Retina (tissue), 1 donor: Measurements from ENCODE around the gene PNRC2.
A peak's percentile ranks its signal among the peaks of the same experiment; 100 is the strongest.

Source experiments
- DNase-seq: peaks from one replicate; pipeline ENCODE4 v3.0.0-alpha.2; 2016

PNRC2 gene

GRCh38 chr1:23959461-23960290 lies at the start of gene PNRC2:
Gene PNRC2 (plus strand): TSS chr1:23959828. CDS start chr1:23961458, 1,630 bp downstream.
- peak; percentile 100 for DNase-seq

DNA sequence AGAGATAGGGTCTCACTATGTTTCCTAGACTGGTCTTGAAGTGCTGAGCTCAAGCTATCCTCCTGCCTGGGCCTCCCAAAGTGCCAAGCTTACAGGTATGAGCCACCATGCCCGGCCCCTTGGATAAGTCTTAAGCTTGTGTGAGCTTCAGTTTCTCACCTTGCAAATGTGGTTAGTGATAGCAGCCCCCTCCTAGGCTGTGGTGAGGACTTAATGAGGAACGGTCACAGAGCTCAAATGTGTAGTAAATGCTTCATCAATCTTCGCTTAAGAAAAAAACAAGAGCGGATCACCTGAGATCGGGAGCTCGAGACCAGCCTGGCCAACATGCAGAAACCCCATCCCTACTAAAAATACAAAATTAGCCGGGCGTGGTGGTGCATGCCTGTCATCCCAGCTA lies 49.5 kb upstream of the PNRC2 start:
- no peak for DNase-seq

DNA sequence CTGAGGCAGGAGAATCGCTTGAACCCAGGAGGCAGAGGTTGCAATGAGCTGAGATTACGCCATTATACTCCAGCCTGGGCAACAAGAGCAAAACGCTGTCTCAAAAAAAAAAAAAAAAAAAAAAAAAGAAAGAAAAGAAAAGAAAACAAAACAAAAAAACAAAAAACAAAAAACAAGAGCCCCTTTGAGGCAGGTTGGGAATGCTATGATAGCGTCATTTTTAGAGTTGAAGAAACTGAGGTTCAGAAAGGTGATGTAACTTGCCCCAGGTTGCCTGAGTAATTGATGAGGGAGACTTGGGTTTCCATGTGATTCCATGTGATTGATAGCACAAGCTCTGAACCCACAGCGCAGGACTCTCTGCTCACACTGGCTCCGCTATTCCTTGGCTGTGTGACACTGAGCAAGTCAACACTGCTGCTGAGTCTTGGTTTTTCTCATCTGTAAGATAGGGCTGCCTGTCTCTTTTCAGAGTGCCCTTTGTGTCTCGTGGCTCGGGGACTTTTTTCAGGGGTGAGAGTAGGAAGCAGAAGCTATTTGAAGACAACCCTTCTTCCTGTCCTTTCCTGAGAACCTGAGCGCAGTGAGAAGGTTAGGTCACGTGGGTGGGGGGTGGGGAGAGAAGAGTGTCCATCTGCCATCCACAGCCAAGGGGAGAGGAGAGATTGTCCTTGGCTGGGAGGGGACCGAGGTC lies 48.9 kb upstream of the PNRC2 start:
- DNase-seq = no peak

DNA sequence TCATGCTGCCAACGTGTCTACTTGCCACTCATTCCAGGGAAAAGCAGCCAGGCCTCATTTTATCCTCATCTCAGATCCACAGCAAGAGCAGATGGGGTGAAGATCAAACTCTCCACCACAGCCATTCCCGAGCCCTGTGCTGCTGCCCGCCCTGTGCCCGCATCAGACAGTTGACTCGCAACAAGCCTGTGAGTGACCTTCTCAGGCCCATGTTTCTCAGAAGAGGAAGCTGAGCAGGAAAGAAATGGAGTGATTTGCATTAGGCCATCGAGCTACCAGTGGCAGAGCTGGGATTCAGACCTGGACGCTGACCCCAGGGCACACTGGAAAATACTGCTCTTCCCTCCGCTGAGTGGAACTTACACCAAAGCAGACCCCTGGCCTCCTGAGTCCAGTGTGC lies 47.7 kb upstream of the PNRC2 start:
- no peak for DNase-seq

DNA sequence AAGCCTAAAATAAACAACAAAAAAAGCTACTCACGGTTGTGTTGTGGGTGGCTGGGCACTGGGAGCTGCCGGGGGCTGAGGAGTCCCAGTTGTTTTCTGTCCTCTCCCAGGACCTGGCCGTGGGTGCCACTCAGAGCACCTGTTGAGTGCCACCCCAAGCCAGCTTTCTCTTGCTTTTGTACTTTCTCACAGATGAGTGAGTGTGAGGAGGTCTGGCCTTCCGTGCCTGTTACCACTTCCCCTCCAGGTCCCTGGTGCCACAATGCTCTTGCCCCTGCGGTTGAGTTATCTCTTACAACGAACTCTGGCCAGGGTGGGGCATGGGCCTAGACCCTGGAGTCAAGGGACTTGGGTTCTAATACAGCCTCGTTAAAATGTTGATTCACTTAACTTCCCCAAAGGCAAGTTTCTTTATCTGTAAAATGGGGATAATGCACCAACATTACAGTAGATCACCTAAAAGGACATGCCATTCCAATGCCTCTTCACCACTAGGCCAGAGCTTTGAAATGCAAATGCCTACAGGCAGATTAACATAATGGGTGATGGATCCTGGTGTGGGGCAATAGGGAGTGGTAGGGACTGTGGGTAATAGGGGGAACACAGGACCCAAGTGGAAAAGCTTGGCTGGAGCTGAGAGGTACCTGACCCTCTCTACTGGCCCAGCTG lies 46.3 kb upstream of the PNRC2 start, which contains the start of gene CNR2:
Gene CNR2 (minus strand): TSS at position 151 of the 669 bp plus-strand sequence. CDS start 37,745 bp downstream, outside the sequence.
- DNase-seq = no peak

DNA sequence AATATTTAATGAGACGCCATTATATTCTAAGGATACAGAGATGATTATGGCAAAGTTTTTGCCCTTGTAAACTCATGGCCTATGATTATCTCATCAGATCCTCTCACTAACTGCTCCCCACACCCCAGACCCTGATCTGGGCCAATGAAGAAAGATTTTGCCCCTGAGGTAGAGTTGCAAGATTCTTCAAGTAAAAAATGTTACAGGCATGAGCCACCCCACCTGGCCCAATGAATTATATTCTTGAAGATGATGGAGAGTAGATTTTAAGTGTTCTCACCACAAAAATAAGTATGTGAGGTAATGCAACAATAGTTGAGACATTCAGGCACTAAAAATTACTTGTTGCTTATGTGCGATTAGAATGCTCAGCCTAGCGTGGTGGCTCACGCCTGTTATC lies 44.7 kb upstream of the PNRC2 start:
- DNase-seq = no peak

DNA sequence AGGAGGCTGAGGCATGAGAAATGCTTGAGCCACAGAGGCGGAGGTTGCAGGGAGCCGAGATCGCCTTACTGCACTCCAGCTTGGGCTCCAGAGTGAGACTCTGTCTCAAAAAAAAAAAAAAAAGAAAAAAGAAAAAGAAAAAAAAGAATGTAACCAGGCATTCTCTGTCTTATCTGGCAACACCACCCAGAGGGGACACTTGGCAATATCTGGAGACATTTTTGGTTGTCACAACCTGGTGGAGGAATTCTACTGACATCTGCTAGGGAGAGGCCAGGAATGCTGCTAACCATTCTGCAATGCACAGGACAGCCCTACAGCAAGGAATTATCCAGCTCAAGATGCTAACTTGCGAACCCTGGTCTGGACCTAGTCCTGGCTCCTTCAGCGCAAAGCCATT lies 44.2 kb upstream of the PNRC2 start:
- no peak for DNase-seq

GRCh38 chr1:23916209-23917131 lies 43.2 kb upstream of the PNRC2 start:
- DNase-seq = peak; percentile 68

- DNase-seq = no peak
Measured at GRCh38 chr1:23922321-23922943, 37.2 kb upstream of the PNRC2 start.

GRCh38 chr1:23923592-23924499 lies 35.8 kb upstream of the PNRC2 start:
- no peak for DNase-seq

DNA sequence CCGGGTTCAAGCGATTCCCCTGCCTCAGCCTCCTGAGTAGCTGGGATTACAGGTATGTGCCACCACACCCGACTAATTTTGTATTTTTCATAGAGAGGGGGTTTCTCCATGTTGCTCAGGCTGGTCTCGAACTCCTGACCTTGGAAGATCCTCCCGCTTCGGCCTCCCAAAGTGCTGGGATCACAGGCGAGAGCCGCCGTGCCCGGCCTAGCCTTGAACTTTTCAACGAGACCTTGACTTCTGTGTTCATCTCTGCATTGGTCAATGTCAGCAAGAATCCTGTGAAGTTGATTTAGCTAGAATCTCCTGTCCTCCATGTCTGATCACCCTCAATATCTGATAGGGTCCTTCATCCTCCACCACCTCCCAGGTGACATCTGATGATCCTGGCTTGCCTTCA lies 35.0 kb upstream of the PNRC2 start:
- no peak for DNase-seq

- no peak for DNase-seq
Measured at GRCh38 chr1:23925279-23925678, 34.3 kb upstream of the PNRC2 start.

DNA sequence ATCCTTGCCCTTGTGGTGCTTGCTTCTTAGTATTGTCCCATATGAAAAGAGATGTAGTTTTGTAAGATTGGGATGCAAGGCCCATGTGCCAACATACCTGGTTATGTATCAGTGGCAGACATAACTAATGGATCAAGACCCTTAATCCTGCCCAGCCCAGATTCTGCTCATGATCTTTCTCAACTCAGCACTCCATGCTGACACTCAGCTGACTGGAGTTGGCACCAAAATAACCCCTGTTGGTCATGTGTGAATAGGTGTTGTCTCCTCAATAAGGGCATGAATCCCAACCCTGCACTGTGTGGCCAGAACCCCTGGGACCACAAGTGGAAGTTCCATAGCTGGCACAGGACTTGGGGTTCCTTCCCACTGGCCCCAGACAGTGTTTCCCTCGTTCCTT lies 32.5 kb upstream of the PNRC2 start:
- no peak for DNase-seq

- DNase-seq = no peak
Measured at GRCh38 chr1:23928789-23929188, 30.8 kb upstream of the PNRC2 start.

DNA sequence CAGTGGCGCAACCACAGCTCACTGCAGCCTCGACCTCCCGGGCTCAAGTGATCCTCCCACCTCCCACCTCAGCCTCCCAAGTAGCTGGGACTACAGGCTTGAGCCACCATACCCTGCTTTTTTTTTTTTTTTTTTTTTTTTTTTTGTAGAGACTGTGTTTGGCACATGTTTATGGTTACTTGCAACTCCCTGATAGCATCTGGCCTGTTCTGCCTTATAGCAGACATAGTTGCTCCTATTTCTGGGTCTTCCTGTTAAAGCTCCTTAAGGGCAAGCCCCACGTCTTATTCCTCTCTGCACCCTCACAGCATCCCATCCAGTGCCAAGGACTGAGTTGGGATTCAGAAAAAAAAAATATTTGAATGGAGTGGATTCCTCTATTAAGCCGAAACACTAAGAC lies 29.4 kb upstream of the PNRC2 start:
- DNase-seq = no peak

GRCh38 chr1:23930861-23931490 lies 28.7 kb upstream of the PNRC2 start:
- no peak for DNase-seq

DNA sequence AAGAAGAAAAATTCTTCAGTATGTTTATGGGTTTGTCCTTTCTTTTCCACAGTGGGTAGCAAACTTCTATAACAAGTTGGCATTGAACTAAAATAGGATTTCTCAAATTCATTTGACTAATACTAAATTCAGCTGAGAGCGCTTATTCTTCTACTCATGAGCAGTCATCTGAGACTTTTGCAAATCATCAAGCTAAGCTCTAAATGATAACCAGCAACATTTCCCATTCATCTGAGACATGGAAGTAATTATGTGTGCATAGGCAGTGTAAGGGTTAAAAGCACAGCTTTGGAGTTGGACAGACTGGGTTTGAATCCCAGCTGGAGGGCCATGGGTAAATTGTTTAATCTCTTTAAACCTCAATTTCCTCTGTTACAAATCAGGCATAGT lies 28.1 kb upstream of the PNRC2 start:
- no peak for DNase-seq

DNA sequence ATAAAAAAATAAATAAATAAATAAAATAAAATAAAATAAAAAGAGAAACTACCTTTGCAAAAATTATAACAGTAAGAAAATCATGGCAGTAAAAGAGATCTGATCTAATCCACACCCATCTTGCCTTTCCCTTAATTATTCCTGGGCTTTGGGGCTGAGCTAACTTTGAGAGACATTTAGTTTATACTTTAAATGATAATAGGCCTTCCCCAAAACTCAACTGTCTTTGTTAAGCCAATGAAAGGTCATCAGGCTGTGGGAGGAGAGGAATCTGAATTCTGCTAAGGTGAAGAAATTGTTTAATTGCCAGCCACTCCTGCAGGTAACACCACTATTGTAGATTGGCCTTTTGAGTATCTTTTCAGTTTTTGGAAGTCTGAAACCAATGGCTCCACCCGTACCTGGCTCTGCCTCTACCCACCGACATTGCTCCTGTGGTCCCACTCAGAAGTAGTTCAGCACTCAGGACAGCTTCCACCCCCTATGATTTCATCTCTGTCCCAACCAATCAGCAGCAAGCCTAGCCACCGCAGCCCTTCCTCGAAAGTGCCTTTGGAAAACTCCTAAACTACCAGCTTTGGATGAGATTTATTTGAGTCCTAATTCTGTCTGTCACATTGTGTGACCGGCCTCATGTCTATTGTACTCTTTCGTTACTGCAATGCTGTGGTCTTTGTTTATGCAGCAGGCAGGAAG lies 23.0 kb upstream of the PNRC2 start:
- DNase-seq = peak; percentile 2

DNA sequence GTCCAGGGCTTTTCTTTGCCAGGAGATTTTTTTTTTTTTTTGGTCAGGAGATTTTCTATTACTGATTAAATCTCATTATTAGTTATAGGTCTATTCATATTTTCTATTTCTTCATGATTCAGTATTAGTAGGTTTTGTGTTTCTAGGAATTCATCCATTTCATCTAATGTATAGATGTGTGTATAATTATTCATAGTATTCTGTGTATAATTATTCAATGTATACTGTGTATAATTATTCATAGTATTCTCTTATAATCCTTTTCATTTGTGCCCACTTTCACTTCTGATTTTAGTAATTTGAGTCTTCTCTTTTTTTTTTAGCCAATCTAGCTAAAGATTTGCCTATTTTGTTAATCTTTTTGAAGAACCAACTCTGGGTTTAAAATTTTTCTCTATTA lies 12.3 kb upstream of the PNRC2 start:
- DNase-seq = no peak

DNA sequence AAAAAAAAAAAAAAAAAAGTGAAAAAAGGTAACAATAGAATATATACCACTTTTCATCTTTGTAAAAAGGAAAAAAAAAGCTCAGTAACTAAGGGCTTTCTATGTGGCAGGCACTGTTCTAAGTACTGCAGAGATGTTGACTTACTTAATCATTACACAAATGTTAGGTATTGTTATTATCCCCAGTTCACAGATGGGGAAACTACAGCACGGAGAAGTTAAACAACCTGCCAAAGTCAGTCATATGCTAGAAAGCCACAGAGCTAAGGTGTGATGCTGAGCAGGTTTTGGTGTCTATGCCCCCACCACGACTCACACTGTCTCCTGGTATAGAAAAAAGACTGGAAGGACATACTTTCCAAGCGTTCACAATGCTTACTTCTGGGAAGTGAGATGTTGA lies 6.6 kb upstream of the PNRC2 start:
- no peak for DNase-seq
